K562 (cell line): ENCODE data around the gene F12. TPM values are rescaled to one million over a fixed set of nuclear protein-coding genes. Genes with fewer than 3 reads are reported as not detected.
A peak's percentile ranks its signal among the peaks of the same experiment; 100 is the strongest.

ENCODE experiments used
- ATAC-seq: fragments of 200-7000 bp; cut with Tn5 transposase; 3 replicates; pipeline ENCODE4 v1.9.1; 2020; ENCODE audit warnings: moderate library complexity
- BruUV-seq: library from RNA; stranded (reverse); fragments of 400-500 nt; replicated peaks from 2 replicates; lab custom pipeline; 2021; lab: Mats Ljungman, UMichigan
- CTCF ChIA-PET: fragments of 300-600 bp; formaldehyde crosslinking; extraction: SDS; loops from one replicate; lab custom pipeline; 2021; ENCODE audit warnings: low intra/inter-chr PET ratio; lab: Yijun Ruan, JAX
- POLR2A ChIA-PET: fragments of 300-600, 350-650 bp; sonication (Branson Sonifier 250); formaldehyde crosslinking; extraction: SDS; loops from one replicate; lab custom pipeline; 2021; ENCODE audit warnings: antibody characterized with exemption, inconsistent platforms; lab: Yijun Ruan, JAX
- DNase-seq, 4 experiments: peaks; one replicate each; pipeline versions ENCODE4 v3.0.0 to v3.0.0-alpha.2; 2011 to 2018; ENCODE audit warnings: low spot score in 3 of 4, mixed read lengths in 3 of 4; ENCODE audit errors: extremely low read depth in 1 of 4
- FAIRE-seq: peaks from 2 replicates; lab custom pipeline; 2011; peaks lifted over from hg19 to GRCh38; lab: Jason Lieb, UNC
- H2AFZ ChIP-seq: 2 replicates; pipeline ENCODE4 v1.6.0; 2011; ENCODE audit warnings: low read depth, low read length, control low read depth, inconsistent platforms
- H3K27ac ChIP-seq: fragments of 200-600 bp; 3 replicates; pipeline ENCODE4 v1.8.0; 2011; ENCODE audit warnings: low read depth, mild to moderate bottlenecking, control low read depth, inconsistent platforms, low read length, moderate library complexity, mixed read lengths; ENCODE audit errors: extremely low read depth
- H3K27me3 ChIP-seq, 2 experiments: fragments of 300-600 bp in 1 of 2; 2 replicates in 1 of 2; 3 replicates in 1 of 2; pipeline versions ENCODE4 v1.6.0 to v1.8.0; 2011; ENCODE audit warnings: inconsistent platforms in 2 of 2, low read length in 2 of 2, mild to moderate bottlenecking in 1 of 2, mixed read lengths in 1 of 2, moderate library complexity in 1 of 2; ENCODE audit not compliant: control insufficient read depth in 2 of 2, insufficient read depth in 2 of 2
- H3K36me3 ChIP-seq: fragments of 300-600 bp; 3 replicates; pipeline ENCODE4 v1.8.0; 2011; ENCODE audit warnings: mild to moderate bottlenecking, low read length, inconsistent platforms; ENCODE audit not compliant: control insufficient read depth, insufficient read depth
- H3K4me1 ChIP-seq, 2 experiments: fragments of 200-600 bp in 1 of 2; replicated peaks in 1 of 2; 2 replicates in 1 of 2; 3 replicates in 1 of 2; pipeline versions ENCODE4 v1.5.1 to v1.8.0; 2011; ENCODE audit warnings: inconsistent platforms in 2 of 2, low read length in 2 of 2, mild to moderate bottlenecking in 1 of 2, mixed read lengths in 1 of 2, moderate library complexity in 1 of 2; ENCODE audit not compliant: control insufficient read depth in 2 of 2, insufficient read depth in 2 of 2
- H3K4me2 ChIP-seq: 2 replicates; pipeline ENCODE4 v1.6.1; 2011; ENCODE audit warnings: low read length, control low read depth, inconsistent platforms, mixed read lengths; ENCODE audit not compliant: insufficient read depth
- H3K4me3 ChIP-seq: fragments of 200-600 bp; sonication (generic), shearing (Covaris generic); 2 replicates; pipeline ENCODE4 v1.5.1; 2016; ENCODE audit warnings: control low read depth, inconsistent platforms
- H3K79me2 ChIP-seq: fragments of 200-600 bp; 3 replicates; pipeline ENCODE4 v1.8.0; 2011; ENCODE audit warnings: low read length, inconsistent platforms; ENCODE audit not compliant: control insufficient read depth, insufficient read depth
- H3K9ac ChIP-seq, 2 experiments: 2 replicates each; pipeline versions ENCODE4 v1.6.0 to v1.6.1; 2011; ENCODE audit warnings: low read depth in 2 of 2, low read length in 2 of 2, control low read depth in 1 of 2, inconsistent platforms in 1 of 2, mild to moderate bottlenecking in 1 of 2, mixed read lengths in 1 of 2; ENCODE audit not compliant: insufficient read depth in 1 of 2
- H3K9me1 ChIP-seq: one replicate; pipeline ENCODE4 v1.6.0; 2011; ENCODE audit warnings: inconsistent platforms, mild to moderate bottlenecking, low read length, moderate library complexity; ENCODE audit not compliant: control insufficient read depth, insufficient read depth
- H3K9me3 ChIP-seq: replicated peaks from 2 replicates; pipeline ENCODE4 v1.5.1; 2011; ENCODE audit warnings: low read depth, low read length, inconsistent platforms; ENCODE audit not compliant: control insufficient read depth, insufficient read depth
- H4K20me1 ChIP-seq: replicated peaks from 2 replicates; pipeline ENCODE4 v1.6.1; 2011; ENCODE audit warnings: low read length, inconsistent platforms, mixed read lengths; ENCODE audit not compliant: control insufficient read depth, insufficient read depth
- ARID3A ChIP-seq: IDR thresholded peaks from 2 replicates; pipeline ENCODE4 v1.6.1; 2012; ENCODE audit warnings: low read depth, low read length, improper control_type of control experiment, borderline replicate concordance
- EP300 ChIP-seq: IDR thresholded peaks from 2 replicates; pipeline ENCODE4 v1.6.1; 2012; ENCODE audit warnings: low read length, improper control_type of control experiment
- GATAD2B ChIP-seq: fragments of 450-650 bp; IDR thresholded peaks from 2 replicates; pipeline ENCODE4 v1.6.1; 2017; ENCODE audit warnings: mild to moderate bottlenecking, borderline replicate concordance
- MEIS2 ChIP-seq: fragments of 450-650 bp; IDR thresholded peaks from 2 replicates; pipeline ENCODE4 v1.6.1; 2014; ENCODE audit warnings: mild to moderate bottlenecking; ENCODE audit not compliant: partially characterized antibody
- RBM34 ChIP-seq: fragments of 200-400 bp; formaldehyde crosslinking; IDR thresholded peaks from 2 replicates; pipeline ENCODE4 v1.6.1; 2018; ENCODE audit warnings: low read length, borderline replicate concordance; ENCODE audit not compliant: insufficient read depth
- ZNF41 ChIP-seq: fragments of 250-450 bp; sonication (Bioruptor Pico); conservative IDR thresholded peaks from 2 replicates; pipeline ENCODE4 v1.4.0; 2020; ENCODE audit warnings: mild to moderate bottlenecking
- ZNF518B ChIP-seq: fragments of 250-450 bp; sonication (Bioruptor Pico); IDR thresholded peaks from 2 replicates; pipeline ENCODE4 v1.5.0; 2021; ENCODE audit warnings: mild to moderate bottlenecking, moderate library complexity
- ZNF583 ChIP-seq: fragments of 250-450 bp; sonication (Bioruptor Pico); IDR thresholded peaks from 2 replicates; pipeline ENCODE4 v1.4.0; 2020
- WGBS: fragments of 100-300 bp; shearing (Covaris generic); methylation state at CpG from one replicate; pipeline ENCODE4 v1.1.6; 2016; ENCODE audit warnings: low coverage, mixed read lengths; ENCODE audit not compliant: insufficient coverage; ENCODE audit errors: missing lambda C conversion rate; 5-methylcytosine and 5-hydroxymethylcytosine counted together
- in situ Hi-C: fragments of 300-500 bp; cut with MboI; formaldehyde crosslinking; loops from 4 replicates; pipeline ENCODE4 v1.15.0; 2018; ENCODE audit warnings: inconsistent platforms, mixed read lengths
- intact Hi-C: fragments of 100-400 bp; cut with micrococcal nuclease; formaldehyde crosslinking; loops from 2 replicates; pipeline ENCODE4 v1.14.2; 2022
- polyA plus RNA-seq, 8 experiments: library from polyadenylated mRNA; depleted of rRNA in 4 of 8; stranded (reverse) in 5 of 8; unstranded in 3 of 8; fragments of >200 nt; fragmentation: Nextera tagmentation in 2 of 8; fragmentation: Illumina TruSeq in 1 of 8; extraction: Ambion mirVana in 2 of 8; extraction: Trizol in 1 of 8; gene quantifications; 2 replicates each; pipeline versions ENCODE4 v1.2.1 to v1.2.3, GENCODE V29; 2011 to 2014; ENCODE audit warnings: inconsistent platforms in 1 of 8, missing spikeins in 1 of 8
- total RNA-seq, 7 experiments: library from RNA; depleted of rRNA in 6 of 7; stranded (reverse); fragments of >200 nt in 6 of 7; fragmentation: Illumina TruSeq in 2 of 7; extraction: Trizol in 2 of 7; gene quantifications; 2 replicates each; pipeline versions ENCODE4 v1.2.1 to v1.2.3, GENCODE V29; 2011 to 2021; ENCODE audit warnings: low replicate concordance in 1 of 7
- TF ChIP-seq, protein P1 (sequence below), 3 experiments: fragments of 200-800 bp in 1 of 3; sonication (Bioruptor generic) in 1 of 3; sonication (generic) in 1 of 3; formaldehyde crosslinking in 1 of 3; IDR thresholded peaks; 2 replicates each; pipeline versions ENCODE4 v1.6.1 to v1.8.0; 2016 to 2022; ENCODE audit warnings: mild to moderate bottlenecking in 2 of 3, missing compliant biosample characterization in 2 of 3, missing genetic modification characterization in 2 of 3, missing genetic modification reagents in 1 of 3
- TF ChIP-seq, protein P2 (sequence below): fragments of 450-650 bp; formaldehyde crosslinking; IDR thresholded peaks from 2 replicates; pipeline ENCODE4 v1.4.0; 2022; ENCODE audit warnings: mild to moderate bottlenecking, moderate library complexity

F12 gene
- total and polyA plus RNA-seq, 9 of the 15 experiments (the other 6 are each of a cell fraction or from before 2014, with no cell fraction given) = 0.59 to 18.3 (median 3.6) TPM

- Histone ChIP-seq H3K9ac (peak within 1 kb of the TSS; percentile 10 to 83; a peak in 3 of 4 replicates), H3K36me3 (no peaks in the 10 kb centered on the region), H3K4me2 (peak within 1 kb of the TSS; percentile 29), H3K4me3 (peak within 1 kb of the TSS; percentile 16), H3K9me3 (0 out of 2 replicates have a peak, but pooled peaks cover 3% of the 10 kb centered on the region), H3K9me1 (no peaks in the 10 kb centered on the region), H2AFZ (peak within 1 kb of the TSS; percentile 92), H3K79me2 (no peaks in the 10 kb centered on the region), H4K20me1 (no peaks in the 10 kb centered on the region), H3K27me3 (no peaks in the 10 kb centered on the region), H3K4me1 (peaks cover 9 to 34% of the 10 kb centered on the region in 2 experiments; a peak in 4 of 5 replicates), H3K27ac (no peak within 1 kb of the TSS)
- in situ Hi-C loops = no loop called here
- 26% methylated on average over 33 of the region's 37 CpGs for WGBS
- ChIA-PET CTCF (interaction anchor here (0.6 kb wide), 1 partner anchor 97 kb away, joined by 4 read pairs; no protein-coding TSS in a partner anchor), POLR2A (interaction anchor here (0.7 kb wide), 2 partner anchors 11 to 83 kb away, joined by 3 read pairs; no protein-coding TSS in a partner anchor)
- DNase-seq (peak in 2 of 4 experiments; percentile 38 to 39), FAIRE-seq (peak; percentile 71), ATAC-seq (peak; percentile 62)
- no TSS peak for BruUV-seq
- intact Hi-C loops = no loop called here
- TF ChIP-seq EP300 (no peak), ZNF583 (CRISPR knock-in tag) (no peak), ARID3A (no peak), ZNF41 (CRISPR knock-in tag) (no peak), MEIS2 (no peak), GATAD2B (no peak), ZNF518B (CRISPR knock-in tag) (no peak), RBM34 (no peak)
- TF ChIP-seq, protein P1, sequence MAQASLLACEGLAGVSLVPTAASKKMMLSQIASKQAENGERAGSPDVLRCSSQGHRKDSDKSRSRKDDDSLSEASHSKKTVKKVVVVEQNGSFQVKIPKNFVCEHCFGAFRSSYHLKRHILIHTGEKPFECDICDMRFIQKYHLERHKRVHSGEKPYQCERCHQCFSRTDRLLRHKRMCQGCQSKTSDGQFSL (CRISPR knock-in tag; IDR thresholded peaks at IDR 0.05) = peak; percentile 69; the same call in 1 of the 2 replicates
- TF ChIP-seq, protein P1 (tag; IDR thresholded peaks at IDR 0.05) = no peak
- TF ChIP-seq, protein P2, sequence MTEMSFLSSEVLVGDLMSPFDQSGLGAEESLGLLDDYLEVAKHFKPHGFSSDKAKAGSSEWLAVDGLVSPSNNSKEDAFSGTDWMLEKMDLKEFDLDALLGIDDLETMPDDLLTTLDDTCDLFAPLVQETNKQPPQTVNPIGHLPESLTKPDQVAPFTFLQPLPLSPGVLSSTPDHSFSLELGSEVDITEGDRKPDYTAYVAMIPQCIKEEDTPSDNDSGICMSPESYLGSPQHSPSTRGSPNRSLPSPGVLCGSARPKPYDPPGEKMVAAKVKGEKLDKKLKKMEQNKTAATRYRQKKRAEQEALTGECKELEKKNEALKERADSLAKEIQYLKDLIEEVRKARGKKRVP (CRISPR knock-in tag) = no peak
Measured at GRCh38 chr5:177357459-177358351, 51.7 kb downstream of the F12 start, which contains the start of gene RGS14. Gene RGS14 (plus strand): TSS chr5:177357924. CDS start chr5:177358025, 101 bp downstream.
